ENCODE data around the gene STAT5A.
"Not testable (repeated sequence)": the region's sequence is repeated elsewhere in the genome, so short reads cannot be mapped to it uniquely, and the experiment has no call there.

STAT5A gene

DNA sequence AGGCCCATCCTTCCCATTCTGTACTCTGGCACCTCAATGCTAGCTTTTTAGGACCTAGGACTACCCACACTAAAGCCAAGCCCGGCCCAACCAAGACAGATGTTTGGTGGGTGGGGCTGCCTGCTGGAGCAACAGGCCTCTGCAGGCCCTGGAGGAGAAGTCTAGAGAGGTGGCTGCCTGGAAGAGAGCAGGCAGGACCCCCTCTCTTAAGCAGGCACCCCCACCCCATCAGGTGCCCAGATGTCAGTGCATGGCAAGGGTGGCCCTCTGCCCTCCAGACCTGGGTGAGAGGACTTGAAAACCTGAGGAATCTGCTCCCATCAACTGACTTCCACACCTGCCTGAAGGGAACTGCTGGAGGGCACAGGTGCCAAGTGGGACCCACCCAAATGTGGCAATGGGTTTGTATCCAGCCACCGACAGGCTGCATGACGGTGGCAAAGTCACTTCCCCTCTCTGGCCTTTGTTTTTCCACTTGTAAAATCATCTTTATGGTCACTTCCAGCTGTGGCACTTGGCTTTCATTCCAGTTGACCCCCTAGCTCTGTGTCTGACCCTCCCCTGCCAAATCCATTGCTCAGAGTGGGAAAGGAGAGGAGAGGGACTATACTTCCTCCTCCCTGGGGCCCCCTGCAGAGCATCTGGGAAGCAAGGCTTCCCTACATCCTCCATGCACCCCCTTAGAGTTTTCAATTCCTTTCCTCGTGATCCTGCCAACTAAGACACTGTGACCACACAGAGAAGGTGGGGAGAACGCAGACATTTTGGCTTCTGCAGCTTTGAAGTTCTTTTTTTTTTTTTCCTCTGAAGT is 1.7 kb upstream of the STAT5A start:
- peak; percentile 37 for DNase-seq

- peak; percentile 66 for DNase-seq
Measured at GRCh38 chr17:42287305-42287976, 857 bp upstream of the STAT5A start.

DNA sequence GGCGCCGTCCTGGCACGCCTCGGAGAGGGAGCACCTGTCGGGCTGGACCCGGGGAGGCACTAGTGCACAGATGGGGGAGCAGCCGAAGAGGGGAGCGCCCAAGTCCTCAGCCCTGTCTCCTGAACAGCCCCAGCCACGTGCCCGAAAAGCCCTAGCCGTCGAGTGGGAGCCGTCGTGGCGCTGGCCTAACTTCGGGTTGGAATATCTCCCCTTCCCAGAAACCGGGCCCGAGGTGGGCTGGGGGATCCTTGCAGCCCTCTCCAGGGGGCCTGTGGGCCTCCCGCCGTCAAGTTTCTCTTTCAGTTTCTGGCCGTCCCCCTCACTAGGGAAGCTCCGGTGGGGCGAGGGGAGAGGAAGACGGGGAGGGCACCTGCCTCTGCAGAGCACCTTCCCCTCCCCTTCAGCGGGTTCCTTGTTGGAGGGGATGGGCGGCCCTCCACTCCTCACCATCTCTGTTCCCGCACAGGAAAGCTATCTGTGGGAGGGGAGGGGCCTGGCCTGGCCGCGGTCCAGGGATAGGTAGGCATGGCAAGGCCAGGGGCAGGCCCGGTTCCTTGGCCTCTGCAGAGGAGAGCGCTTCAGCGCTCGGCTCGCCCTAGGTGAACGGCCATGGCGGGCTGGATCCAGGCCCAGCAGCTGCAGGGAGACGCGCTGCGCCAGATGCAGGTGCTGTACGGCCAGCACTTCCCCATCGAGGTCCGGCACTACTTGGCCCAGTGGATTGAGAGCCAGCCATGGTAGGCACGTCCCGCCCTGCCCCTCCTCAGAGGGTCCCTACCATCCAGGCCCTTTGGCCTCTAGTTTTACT is 709 bp downstream of the STAT5A start:
- DNase-seq: peak; percentile 46

- DNase-seq: peak; percentile 81
Measured at GRCh38 chr17:42289611-42290181, 1.4 kb downstream of the STAT5A start.

- no peak for DNase-seq
Measured at GRCh38 chr17:42290577-42290976, 2.3 kb downstream of the STAT5A start.

DNA sequence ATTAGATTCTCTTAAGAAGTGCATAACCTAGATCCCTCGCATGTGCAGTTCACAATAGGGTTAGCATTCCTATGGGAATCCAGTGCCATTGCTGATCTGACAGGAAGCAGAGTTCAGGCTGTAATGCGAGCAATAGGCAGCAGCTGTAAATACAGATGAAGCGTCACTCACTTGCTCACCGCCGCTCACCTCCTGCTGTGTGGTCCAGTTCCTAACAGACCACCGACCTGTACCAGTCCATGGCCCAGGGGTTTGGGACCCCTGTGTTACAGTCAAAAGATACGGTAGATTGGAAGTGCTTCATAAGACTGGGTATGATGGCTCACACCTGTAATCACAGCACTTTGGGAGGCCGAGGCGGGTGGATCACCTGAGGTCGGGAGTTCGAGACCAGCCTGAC is 2.8 kb downstream of the STAT5A start:
- no peak for DNase-seq

- DNase-seq: peak; percentile 38
Measured at GRCh38 chr17:42294469-42295398, 6.4 kb downstream of the STAT5A start.

DNA sequence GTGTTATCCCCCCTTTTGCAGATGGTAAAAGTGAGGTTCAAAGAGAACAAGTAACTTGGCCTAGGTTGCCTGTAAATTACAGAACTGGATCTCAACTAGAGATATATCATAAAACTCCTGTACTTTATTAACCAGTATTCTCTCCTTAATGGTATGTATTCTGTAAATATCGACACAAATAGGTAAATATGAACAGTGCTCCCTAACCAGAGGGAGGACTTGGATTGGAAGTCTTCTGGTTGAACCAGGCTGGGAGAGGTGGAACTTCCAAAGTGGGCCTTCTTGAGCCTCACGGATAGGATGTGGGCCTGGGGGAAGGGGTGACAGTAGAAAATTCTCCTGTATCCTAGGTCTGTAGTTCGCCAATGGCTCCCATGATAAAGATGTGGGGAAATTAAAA is 7.7 kb downstream of the STAT5A start:
- no peak for DNase-seq

- not testable (repeated sequence) for DNase-seq
Measured at GRCh38 chr17:42297775-42298174, 9.5 kb downstream of the STAT5A start.

DNA sequence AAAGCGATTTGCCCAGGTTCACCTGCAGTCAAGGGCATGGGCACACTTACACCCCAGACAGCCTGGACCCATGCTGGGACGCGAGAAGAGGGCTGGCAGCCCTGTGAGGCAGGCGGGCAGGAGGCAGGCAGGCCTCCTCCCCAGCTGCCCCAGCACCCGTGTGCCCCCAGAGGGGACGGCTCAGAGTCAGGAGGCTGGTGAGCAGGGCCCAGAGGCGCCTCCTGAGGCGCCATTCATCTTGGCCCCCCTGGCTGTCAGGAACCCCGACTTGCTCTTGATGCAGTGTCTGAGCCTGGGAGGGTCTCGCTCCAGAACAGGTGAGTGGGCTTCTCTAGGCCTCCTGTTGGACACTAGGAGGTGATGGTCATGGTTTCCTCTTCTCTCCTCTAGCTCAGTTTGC is 11.1 kb downstream of the STAT5A start:
- DNase-seq: not testable (repeated sequence)

GRCh38 chr17:42299913-42300312 is 11.6 kb downstream of the STAT5A start:
- not testable (repeated sequence) for DNase-seq

DNA sequence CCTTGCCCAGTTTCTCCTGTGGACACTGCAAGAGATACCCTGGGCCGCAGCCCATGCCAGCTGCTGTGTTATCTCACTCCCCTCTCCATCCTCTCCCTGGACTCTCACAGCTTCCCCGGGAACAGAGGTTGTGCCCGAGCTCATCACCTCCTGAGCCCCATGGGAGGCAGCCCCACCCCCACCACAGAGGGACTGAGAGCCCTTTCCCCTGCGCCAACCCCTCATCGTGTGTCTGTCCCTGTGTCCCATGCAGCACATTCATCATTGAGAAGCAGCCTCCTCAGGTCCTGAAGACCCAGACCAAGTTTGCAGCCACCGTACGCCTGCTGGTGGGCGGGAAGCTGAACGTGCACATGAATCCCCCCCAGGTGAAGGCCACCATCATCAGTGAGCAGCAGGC is 12.7 kb downstream of the STAT5A start:
- no peak for DNase-seq

- no peak for DNase-seq
Measured at GRCh38 chr17:42303694-42304093, 15.4 kb downstream of the STAT5A start.

- DNase-seq: no peak
Measured at GRCh38 chr17:42304187-42305030, 16.1 kb downstream of the STAT5A start.

DNA sequence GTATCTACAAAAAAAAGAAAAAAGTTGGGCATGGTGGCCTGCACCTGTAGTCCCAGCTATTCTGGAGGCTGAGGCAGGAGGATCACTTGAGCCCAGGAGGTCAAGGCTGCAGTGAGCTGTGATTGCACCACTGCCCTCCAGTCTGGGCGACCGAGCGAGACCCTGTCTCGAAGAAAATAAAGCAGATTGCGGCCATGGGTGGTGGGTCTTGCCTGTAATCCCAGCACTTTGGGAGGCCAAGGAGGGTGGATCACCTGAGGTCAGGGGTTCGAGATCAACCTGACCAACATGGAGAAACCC is 16.7 kb downstream of the STAT5A start:
- not testable (repeated sequence) for DNase-seq

DNA sequence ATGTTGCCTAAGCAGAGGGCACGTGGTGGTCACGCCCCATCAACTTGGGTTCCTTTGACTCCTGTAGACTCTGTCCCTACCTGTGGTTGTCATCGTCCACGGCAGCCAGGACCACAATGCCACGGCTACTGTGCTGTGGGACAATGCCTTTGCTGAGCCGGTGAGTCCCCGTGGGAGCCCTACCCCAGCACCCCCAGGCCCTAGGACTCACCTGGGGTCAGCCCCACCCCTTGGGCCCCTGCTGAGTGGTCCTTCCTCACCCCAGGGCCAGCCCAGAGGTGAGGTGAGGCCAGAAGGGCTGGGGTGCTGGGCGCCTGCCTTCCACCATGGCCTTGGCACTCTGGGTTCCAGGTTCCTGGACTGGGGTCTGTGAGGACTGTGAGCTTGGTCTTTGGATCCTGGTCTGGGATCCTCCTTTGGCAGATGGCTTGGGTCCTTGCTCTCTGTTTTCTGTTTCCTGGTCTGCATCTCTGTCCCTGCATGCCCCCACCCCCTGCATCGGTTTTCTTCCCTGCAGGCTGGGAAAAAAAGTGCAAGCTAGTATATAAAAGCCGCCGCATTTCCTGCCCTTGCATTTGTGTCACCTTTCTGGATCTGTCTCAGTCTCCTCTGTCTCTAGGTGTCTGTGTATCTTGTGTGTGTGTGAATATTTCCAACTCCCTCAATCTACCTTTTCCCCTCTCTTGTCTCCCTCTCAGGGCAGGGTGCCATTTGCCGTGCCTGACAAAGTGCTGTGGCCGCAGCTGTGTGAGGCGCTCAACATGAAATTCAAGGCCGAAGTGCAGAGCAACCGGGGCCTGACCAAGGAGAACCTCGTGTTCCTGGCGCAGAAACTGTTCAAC is 17.5 kb downstream of the STAT5A start:
- DNase-seq: no peak

- no peak for DNase-seq
Measured at GRCh38 chr17:42306385-42306667, 18.0 kb downstream of the STAT5A start.

DNA sequence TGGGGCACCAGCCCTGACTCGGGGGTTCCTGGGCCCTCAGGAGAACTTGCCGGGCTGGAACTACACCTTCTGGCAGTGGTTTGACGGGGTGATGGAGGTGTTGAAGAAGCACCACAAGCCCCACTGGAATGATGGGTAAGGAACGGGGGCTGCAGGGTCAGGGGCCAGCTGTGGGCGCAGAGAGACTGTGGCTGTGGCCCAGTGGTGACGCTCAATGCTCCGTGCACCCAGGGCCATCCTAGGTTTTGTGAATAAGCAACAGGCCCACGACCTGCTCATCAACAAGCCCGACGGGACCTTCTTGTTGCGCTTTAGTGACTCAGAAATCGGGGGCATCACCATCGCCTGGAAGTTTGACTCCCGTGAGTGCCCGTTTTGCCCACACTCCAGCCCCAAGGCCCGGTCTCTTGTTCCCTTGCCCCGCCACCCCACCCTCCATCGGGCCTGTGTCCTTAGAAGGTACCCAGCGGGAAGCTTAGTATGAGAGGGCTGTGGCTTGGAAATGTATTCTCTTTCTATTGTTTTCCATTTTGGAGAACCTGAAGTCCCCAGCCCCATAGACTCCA is 19.1 kb downstream of the STAT5A start:
- no peak for DNase-seq

DNA sequence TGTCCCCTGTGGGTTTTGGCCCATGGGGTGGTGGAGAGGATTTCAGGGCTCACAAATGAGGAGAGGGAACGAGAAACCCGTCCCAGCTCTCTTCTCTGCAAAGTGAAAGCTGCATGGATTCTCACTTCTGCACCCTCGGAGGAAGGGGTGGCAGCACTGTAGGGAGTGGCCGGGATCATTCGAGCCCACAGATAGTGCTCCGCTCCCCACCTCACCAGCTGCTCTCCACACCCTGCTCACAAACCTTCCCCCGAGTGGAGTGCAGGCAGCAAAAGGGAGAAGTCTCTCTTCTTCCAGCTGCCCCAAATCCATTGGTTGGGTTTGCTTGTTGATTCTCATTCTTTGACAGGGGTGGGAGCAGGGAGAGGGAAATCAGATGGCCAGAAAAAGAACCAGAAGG is 20.1 kb downstream of the STAT5A start:
- DNase-seq: no peak

DNA sequence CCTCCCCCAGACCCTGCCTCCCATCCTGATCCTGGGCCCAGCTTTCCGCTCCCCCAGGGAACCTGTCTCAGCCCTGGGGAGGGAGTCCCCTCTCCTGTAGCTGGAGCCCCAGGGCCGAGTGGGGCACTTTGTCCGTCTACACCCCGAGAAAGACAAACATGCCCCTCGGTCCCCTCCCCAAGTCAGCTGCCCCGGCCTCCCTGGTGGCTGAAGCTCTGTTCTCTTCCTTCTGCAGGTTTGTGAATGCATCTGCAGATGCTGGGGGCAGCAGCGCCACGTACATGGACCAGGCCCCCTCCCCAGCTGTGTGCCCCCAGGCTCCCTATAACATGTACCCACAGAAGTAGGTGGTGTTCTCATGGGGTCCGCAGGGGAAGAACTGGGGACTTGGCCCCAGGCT is 20.8 kb downstream of the STAT5A start:
- no peak for DNase-seq

Measured in suppressor macrophage treated with lipopolysaccharide for 4 hours (primary cell).